Pancreas (tissue), 10 donors: ENCODE results near the gene ASIC2. TPM values are rescaled to one million over a fixed set of nuclear protein-coding genes. Genes with fewer than 3 reads are reported as not detected.

Experiments
- ATAC-seq, 4 donors: fragments of 200-7000 bp; cut with Tn5 transposase; one replicate each; pipeline versions ENCODE4 v1.8.0 to v1.9.1; 2020; ENCODE audit warnings: mild to moderate bottlenecking in 4 of 4, moderate library complexity in 4 of 4
- DNase-seq, 6 donors: peaks; one replicate each; pipeline ENCODE4 v3.0.0-alpha.2; 2020
- FAIRE-seq: peaks from 2 replicates; lab custom pipeline; 2012; peaks lifted over from hg19 to GRCh38; lab: Jason Lieb, UNC
- H3K27ac ChIP-seq, 4 donors: fragments of 200-600 bp; sonication (generic); 1 replicate in 3 of 4; 2 replicates in 1 of 4; pipeline versions ENCODE4 v1.5.0 to v1.8.0; 2020
- H3K27me3 ChIP-seq, 4 donors: fragments of 200-600 bp; one replicate each; pipeline ENCODE4 v1.8.0; 2021
- H3K36me3 ChIP-seq, 3 donors: fragments of 200-600 bp; sonication (generic) in 1 of 3; one replicate each; pipeline versions ENCODE4 v1.5.0 to v1.8.0; 2020 to 2021
- H3K4me1 ChIP-seq, 3 donors: fragments of 200-600 bp; one replicate each; pipeline ENCODE4 v1.8.0; 2021
- H3K4me3 ChIP-seq, 4 donors: fragments of 200-600 bp; sonication (generic) in 2 of 4; one replicate each; pipeline versions ENCODE4 v1.5.0 to v1.8.0; 2020 to 2021
- H3K9me3 ChIP-seq, 4 donors: fragments of 200-600 bp; one replicate each; pipeline ENCODE4 v1.8.0; 2021
- WGBS, 2 donors: extraction: QIAGEN DNeasy Blood & Tissue Kit; methylation state at CpG; one replicate each; pipeline ENCODE4 v1.1.7; 2013; 5-methylcytosine and 5-hydroxymethylcytosine counted together
- intact Hi-C, 3 donors: fragments of 100-400 bp; cut with DNase I; formaldehyde crosslinking; loops; one replicate each; pipeline versions ENCODE4 v1.11.1 to v1.14.2; 2022
- polyA plus RNA-seq, 2 donors: library from polyadenylated mRNA; stranded (reverse); fragments of 200-250 nt; gene quantifications; one replicate each; pipeline ENCODE4 v1.2.3, GENCODE V29; 2013
- total RNA-seq, 6 donors: library from RNA; stranded (reverse); fragmentation: NEBNext Ultra II Directional in 4 of 6; extraction: Animal tissue kit (Norgen Biotek cat#: 25700) in 4 of 6; gene quantifications; one replicate each; pipeline versions ENCODE4 v1.2.1 to v1.2.4, GENCODE V29; 2021 to 2023
- TF ChIP-seq, protein P1 (sequence below), 4 donors: fragments of 200-600 bp; sonication (generic) in 3 of 4; IDR thresholded peaks; one replicate each; pipeline versions ENCODE4 v1.5.0 to v1.8.0; 2021; ENCODE audit warnings: antibody characterized with exemption in 4 of 4
- donor health status: healthy with polysubstance abuse.
- donor health status: DM: no; HTN: no; CAD: no; lungs with moderate emphysema.
- donor health status: DM: no; HTN: no; CAD: no.
- donor health status: control.
- donor health status: control.
- donor health status: Bipolar disorder and iron deficiency.
- donor health status: DM: yes; HTN: yes; CAD: no.
- donor health status: DM: no; HTN: no; CAD: no.
- donor health status: DM: no; HTN: no; CAD: no.
- donor health status: DM: yes; HTN: yes; CAD: no.

The ASIC2 gene
- total and polyA plus RNA-seq, 8 donors, result 0.09 to 0.14 (median 0.09) TPM; not detected in 5

- Histone ChIP-seq H3K27ac (no peak overlapping the region), H3K4me1 (no peaks in the 10 kb centered on the region), H3K9me3 (no peaks in the 10 kb centered on the region), H3K27me3 (no peaks in the 10 kb centered on the region), H3K4me3 (no peak overlapping the region), H3K36me3 (no peaks in the 10 kb centered on the region)
- TF ChIP-seq, protein P1, sequence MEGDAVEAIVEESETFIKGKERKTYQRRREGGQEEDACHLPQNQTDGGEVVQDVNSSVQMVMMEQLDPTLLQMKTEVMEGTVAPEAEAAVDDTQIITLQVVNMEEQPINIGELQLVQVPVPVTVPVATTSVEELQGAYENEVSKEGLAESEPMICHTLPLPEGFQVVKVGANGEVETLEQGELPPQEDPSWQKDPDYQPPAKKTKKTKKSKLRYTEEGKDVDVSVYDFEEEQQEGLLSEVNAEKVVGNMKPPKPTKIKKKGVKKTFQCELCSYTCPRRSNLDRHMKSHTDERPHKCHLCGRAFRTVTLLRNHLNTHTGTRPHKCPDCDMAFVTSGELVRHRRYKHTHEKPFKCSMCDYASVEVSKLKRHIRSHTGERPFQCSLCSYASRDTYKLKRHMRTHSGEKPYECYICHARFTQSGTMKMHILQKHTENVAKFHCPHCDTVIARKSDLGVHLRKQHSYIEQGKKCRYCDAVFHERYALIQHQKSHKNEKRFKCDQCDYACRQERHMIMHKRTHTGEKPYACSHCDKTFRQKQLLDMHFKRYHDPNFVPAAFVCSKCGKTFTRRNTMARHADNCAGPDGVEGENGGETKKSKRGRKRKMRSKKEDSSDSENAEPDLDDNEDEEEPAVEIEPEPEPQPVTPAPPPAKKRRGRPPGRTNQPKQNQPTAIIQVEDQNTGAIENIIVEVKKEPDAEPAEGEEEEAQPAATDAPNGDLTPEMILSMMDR (IDR thresholded peaks at IDR 0.05), result no peak
- intact Hi-C loops, result no loop called here
- ATAC-seq (no peak), FAIRE-seq (no peak), DNase-seq (no peak)
- 52 to 64% methylated on average over 4 of the region's 4 CpGs for WGBS, 2 donors
Measured at GRCh38 chr17:33334703-33335102, 41.6 kb upstream of the ASIC2 start.

GRCh38 chr17:33330877-33331276 lies 37.8 kb upstream of the ASIC2 start:
- ATAC-seq, result no peak
- H3K27ac ChIP-seq, result no peak overlapping the region
- FAIRE-seq, result no peak
- no peaks in the 10 kb centered on the region for H3K27me3 ChIP-seq
- no peaks in the 10 kb centered on the region for H3K36me3 ChIP-seq
- H3K4me1 ChIP-seq, result no peaks in the 10 kb centered on the region
- no peak for DNase-seq
- WGBS, 2 donors, result 58 to 72% methylated on average over 3 of the region's 3 CpGs
- TF ChIP-seq, protein P1 (IDR thresholded peaks at IDR 0.05), result no peak
- H3K4me3 ChIP-seq, result no peak overlapping the region
- no peaks in the 10 kb centered on the region for H3K9me3 ChIP-seq
- intact Hi-C loops, result no loop called here

DNA sequence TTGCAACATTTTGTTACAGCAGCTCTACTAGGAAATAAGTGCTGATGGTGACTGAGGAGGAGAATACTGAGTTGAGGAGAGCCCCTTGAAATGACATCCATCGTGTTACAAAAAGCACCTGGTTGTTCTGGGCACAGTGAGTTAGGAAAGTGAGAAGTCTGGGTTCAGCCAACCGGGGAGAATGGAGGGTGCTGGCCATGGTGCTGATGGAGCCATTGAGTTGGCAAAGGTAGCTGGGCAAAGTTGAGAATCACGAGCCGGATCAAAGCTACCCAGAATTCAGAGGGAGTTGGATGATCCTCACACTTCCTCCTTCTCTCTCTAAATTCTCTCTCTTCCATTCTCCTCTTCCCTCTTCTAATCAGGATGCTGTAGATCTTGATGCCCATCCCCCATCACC lies 35.0 kb upstream of the ASIC2 start:
- FAIRE-seq (no peak), DNase-seq (no peak), ATAC-seq (no peak)
- Histone ChIP-seq H3K27ac (no peak overlapping the region), H3K4me3 (no peak overlapping the region), H3K9me3 (no peaks in the 10 kb centered on the region), H3K4me1 (no peaks in the 10 kb centered on the region), H3K36me3 (no peaks in the 10 kb centered on the region), H3K27me3 (no peaks in the 10 kb centered on the region)
- TF ChIP-seq, protein P1 (IDR thresholded peaks at IDR 0.05), result no peak
- intact Hi-C loops, result no loop called here
- 13 to 14% methylated on average over 4 of the region's 4 CpGs for WGBS, 2 donors

- Histone ChIP-seq H3K4me1 (no peaks in the 10 kb centered on the region), H3K4me3 (no peak overlapping the region), H3K9me3 (no peaks in the 10 kb centered on the region), H3K36me3 (no peaks in the 10 kb centered on the region), H3K27me3 (no peaks in the 10 kb centered on the region), H3K27ac (no peak overlapping the region)
- no peak for FAIRE-seq
- WGBS, 2 donors, result 43 to 44% methylated on average over 3 of the region's 3 CpGs
- TF ChIP-seq, protein P1 (IDR thresholded peaks at IDR 0.05), result no peak
- no peak for ATAC-seq
- intact Hi-C loops, result no loop called here
- no peak for DNase-seq
Measured at GRCh38 chr17:33324736-33325135, 31.6 kb upstream of the ASIC2 start.

DNA sequence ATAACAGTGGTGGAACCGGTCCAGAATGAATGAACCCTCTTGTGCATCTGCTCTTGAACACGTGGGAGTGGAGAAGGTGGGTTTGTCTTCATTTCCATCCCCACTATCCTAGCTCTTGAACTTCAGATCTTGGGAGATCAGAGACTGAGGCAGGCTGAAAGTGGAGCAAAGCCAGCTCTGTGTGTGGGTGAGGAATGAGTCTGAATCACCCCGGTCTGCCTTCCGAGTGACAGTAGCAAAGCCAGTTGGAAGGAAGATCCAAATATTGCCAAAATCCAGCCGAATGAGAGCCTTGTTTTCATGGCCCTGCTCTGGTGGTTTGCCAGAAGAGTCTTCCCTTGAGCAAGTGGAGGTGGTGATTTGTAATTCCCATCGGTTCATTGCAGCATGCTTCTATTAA lies 29.0 kb upstream of the ASIC2 start:
- Histone ChIP-seq H3K4me1 (no peaks in the 10 kb centered on the region), H3K27ac (no peak overlapping the region), H3K36me3 (no peaks in the 10 kb centered on the region), H3K4me3 (no peak overlapping the region), H3K9me3 (no peaks in the 10 kb centered on the region), H3K27me3 (no peaks in the 10 kb centered on the region)
- intact Hi-C loops, result no loop called here
- ATAC-seq (no peak), FAIRE-seq (no peak), DNase-seq (no peak)
- 47 to 58% methylated on average over 6 of the region's 6 CpGs for WGBS, 2 donors
- TF ChIP-seq, protein P1 (IDR thresholded peaks at IDR 0.05), result no peak
